Nucleus accumbens (tissue), 56 donors: Measurements from ENCODE around the gene PROCA1.
"Not testable (repeated sequence)": the region's sequence is repeated elsewhere in the genome, so short reads cannot be mapped to it uniquely, and the experiment has no call there.

Experiments used
- DNase-seq, 56 donors: peaks; one replicate each; lab custom pipeline; 2025; lab: John Stamatoyannopoulos, UW

The PROCA1 gene

GRCh38 chr17:28688481-28688880 lies 23.2 kb downstream of the PROCA1 start:
- DNase-seq = no peak

GRCh38 chr17:28686296-28686695 lies 25.4 kb downstream of the PROCA1 start:
- DNase-seq = no peak

GRCh38 chr17:28685366-28685765 lies 26.3 kb downstream of the PROCA1 start:
- no peak for DNase-seq

GRCh38 chr17:28684963-28685362 lies 26.7 kb downstream of the PROCA1 start:
- peak in 50 of 56 donors; percentile 6 to 92 (median 61) for DNase-seq

GRCh38 chr17:28682655-28683054 lies 29.0 kb downstream of the PROCA1 start:
- no peak for DNase-seq

- no peak for DNase-seq
Measured at GRCh38 chr17:28675980-28676379, 35.7 kb downstream of the PROCA1 start.

DNA sequence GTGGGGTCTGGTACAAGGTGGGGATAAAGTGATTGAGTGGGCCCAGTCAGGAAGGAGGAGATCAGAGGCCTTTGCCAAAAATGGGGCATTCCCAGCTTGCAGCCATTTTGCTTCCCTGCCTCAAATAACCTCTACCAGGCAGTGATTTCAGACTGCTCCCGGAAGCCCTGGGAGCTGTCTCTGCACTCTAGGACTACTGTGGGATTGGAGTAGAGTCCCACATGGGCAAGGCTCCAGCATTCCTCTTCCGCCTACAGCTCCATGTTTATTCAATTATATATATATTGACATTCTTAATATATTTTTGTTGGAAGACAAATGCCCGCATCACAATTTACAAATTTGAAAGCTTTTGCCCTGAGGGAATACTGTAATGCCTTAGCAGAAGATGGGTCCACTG lies 36.2 kb downstream of the PROCA1 start:
- no peak for DNase-seq

GRCh38 chr17:28669918-28670317 lies 41.8 kb downstream of the PROCA1 start:
- no peak for DNase-seq

GRCh38 chr17:28667870-28668269 lies 43.8 kb downstream of the PROCA1 start:
- DNase-seq = no peak

DNA sequence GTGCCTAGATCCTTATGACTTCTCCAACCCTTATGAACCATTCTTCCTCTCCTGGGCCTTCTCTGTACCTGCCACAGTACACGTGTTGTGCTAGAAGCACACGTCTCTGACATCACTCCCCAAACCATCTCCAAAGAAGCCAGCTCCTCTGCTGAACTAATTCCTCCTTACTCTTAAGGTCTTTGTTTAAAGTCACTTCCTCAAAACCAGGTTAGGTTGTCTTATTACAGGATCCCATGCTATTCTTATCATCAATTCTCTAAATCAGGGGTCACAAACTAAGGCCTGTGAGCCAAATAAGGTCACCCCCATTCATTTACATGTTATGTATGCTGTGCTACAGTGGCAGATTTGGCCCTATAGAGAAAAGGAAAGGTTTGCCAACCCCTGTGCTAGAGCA lies 45.7 kb downstream of the PROCA1 start:
- DNase-seq = no peak

DNA sequence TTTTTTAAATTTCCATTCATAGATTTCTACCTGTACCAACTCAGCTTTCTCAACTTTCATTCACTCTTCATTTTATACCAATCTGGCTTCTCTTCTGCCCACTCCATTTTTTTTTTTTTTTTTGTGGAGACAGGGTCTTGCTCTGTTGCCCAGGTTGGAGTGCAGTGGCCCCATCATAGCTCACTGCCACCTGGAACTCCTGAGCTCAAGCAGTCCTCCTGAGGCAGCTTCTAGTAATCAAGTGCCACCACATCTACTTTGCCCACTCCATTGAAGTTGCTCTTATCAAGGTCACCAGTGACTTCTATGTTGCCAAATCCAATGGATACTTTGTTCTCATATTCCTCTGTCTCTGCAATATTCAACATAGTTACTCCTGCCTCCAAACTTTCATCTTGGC lies 48.0 kb downstream of the PROCA1 start:
- no peak for DNase-seq

DNA sequence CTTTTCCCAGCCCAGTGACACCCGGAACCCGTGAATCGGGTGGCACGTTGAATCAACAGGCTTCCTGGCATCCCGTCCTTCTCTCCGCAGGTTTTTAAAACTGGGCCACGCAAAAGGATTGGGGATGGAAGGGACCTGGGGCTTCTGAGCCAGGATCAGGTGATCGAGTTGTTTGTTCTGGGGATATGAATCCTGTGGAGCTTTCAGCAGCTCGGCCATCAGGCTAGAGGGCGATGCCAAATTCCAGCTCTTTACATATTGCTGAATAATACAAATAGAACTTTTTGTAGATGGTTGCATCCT lies 49.2 kb downstream of the PROCA1 start:
- no peak for DNase-seq

DNA sequence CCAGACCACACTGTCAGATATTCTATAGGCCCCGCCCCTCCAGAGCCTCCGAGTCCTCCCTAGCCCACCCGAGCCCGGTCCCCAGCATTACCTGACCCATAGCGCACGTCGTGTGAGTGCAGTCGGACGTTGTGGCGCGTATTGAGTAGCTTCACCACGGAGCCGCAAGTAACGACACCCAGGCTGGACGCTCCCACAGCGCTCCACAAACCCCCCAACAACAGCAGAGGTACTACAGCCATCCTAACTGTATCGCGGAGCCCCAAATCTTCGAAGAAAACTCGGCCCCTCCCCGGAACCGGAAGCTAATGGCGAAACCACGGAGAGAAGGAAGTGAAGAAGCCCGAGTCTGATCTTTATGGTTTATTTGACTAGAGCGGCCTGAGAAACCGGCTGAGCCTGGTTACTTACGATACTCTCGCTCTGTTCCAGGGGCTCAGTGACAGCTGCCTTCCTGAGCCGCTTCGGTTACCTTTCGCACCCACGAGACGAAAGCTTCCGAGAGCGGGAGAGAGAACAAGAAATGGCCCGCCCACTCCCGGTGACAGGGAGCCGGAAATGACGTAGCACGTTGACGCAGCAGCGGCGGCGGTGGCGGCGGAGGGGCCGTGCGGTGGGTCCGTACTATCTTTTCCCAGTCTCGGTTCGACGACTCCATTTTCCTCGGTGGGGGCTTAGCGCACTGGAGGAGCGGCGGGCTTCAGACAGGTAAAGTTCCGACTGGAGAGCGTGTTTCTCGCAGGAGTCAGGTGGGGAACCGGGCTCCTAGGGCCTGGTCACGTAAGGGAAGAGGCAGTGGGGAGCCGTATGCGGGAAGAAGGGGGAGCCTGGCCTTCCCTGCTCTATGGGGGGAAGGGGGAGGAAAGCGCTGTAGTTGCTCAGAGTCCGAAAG lies 49.8 kb downstream of the PROCA1 start, which contains the start of the genes SDF2 and SUPT6H:
SDF2 (minus strand) TSS at position 272 of the 892 bp plus-strand sequence; CDS start at position 242, 30 bp downstream.
SUPT6H (plus strand) TSS at position 571 of the 892 bp plus-strand sequence. CDS start 11,197 bp downstream, outside the sequence.
- peak in 55 of 56 donors; percentile 42 to 97 (median 91) for DNase-seq

- DNase-seq = not testable (repeated sequence)
Measured at GRCh38 chr17:28659497-28659881, 52.2 kb downstream of the PROCA1 start.

DNA sequence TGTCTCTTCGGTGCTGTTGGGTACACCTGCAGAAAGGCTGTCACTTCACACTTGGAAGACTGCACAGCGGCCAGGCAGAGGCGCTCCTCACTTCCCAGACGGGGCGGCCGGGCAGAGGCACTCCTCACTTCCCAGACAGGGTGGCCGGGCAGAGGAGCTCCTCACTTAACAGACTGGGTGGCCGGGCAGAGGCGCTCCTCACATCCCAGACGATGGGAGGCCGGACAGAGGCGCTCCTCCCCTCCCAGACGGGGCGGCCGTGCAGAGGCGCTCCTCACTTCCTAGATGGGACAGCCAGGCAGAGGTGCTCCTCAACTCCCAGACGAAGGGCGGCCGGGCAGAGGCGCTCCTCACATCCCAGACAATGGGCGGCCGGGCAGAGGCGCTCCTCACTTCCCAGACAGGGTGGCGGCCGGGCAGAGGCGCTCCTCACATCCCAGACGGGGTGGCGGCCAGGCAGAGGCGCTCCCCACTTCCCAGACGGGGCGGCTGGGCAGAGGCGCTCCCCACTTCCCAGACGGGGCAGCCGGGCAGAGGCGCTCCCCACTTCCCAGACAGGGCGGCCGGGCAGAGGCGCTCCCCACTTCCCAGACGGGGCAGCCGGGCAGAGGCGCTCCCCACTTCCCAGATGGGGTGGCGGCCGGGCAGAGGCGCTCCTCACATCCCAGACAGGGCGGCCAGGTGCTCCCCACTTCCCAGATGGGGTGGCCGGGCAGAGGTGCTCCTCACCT lies 52.8 kb downstream of the PROCA1 start:
- not testable (repeated sequence) for DNase-seq

- not testable (repeated sequence) for DNase-seq
Measured at GRCh38 chr17:28658342-28658741, 53.3 kb downstream of the PROCA1 start.

GRCh38 chr17:28657756-28658155 lies 53.9 kb downstream of the PROCA1 start:
- no peak for DNase-seq

DNA sequence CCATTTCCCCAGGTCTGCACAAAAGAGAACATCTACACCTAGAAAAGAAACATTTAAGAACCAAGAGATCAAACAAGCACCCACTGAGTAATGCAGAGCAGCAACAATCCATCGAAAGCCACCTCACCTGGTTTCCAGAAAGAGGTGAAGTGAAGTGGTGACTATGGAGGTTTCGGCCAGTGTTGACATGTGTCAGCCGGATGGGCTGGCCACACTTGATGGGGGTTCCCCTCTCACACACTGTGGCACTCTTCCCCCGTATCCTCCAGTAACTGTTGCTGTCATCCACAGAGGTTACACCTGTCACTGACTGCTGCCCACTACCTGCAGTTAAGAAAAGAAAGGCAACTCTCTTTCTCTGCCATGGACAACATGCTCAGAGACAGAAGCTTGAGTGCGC lies 56.5 kb downstream of the PROCA1 start:
- DNase-seq = no peak
